Measurements from ENCODE around the gene BIRC6.
"Not testable (repeated sequence)": the region's sequence is repeated elsewhere in the genome, so short reads cannot be mapped to it uniquely, and the experiment has no call there.

The BIRC6 gene, protein sequence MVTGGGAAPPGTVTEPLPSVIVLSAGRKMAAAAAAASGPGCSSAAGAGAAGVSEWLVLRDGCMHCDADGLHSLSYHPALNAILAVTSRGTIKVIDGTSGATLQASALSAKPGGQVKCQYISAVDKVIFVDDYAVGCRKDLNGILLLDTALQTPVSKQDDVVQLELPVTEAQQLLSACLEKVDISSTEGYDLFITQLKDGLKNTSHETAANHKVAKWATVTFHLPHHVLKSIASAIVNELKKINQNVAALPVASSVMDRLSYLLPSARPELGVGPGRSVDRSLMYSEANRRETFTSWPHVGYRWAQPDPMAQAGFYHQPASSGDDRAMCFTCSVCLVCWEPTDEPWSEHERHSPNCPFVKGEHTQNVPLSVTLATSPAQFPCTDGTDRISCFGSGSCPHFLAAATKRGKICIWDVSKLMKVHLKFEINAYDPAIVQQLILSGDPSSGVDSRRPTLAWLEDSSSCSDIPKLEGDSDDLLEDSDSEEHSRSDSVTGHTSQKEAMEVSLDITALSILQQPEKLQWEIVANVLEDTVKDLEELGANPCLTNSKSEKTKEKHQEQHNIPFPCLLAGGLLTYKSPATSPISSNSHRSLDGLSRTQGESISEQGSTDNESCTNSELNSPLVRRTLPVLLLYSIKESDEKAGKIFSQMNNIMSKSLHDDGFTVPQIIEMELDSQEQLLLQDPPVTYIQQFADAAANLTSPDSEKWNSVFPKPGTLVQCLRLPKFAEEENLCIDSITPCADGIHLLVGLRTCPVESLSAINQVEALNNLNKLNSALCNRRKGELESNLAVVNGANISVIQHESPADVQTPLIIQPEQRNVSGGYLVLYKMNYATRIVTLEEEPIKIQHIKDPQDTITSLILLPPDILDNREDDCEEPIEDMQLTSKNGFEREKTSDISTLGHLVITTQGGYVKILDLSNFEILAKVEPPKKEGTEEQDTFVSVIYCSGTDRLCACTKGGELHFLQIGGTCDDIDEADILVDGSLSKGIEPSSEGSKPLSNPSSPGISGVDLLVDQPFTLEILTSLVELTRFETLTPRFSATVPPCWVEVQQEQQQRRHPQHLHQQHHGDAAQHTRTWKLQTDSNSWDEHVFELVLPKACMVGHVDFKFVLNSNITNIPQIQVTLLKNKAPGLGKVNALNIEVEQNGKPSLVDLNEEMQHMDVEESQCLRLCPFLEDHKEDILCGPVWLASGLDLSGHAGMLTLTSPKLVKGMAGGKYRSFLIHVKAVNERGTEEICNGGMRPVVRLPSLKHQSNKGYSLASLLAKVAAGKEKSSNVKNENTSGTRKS (N-terminal part only)

DNA sequence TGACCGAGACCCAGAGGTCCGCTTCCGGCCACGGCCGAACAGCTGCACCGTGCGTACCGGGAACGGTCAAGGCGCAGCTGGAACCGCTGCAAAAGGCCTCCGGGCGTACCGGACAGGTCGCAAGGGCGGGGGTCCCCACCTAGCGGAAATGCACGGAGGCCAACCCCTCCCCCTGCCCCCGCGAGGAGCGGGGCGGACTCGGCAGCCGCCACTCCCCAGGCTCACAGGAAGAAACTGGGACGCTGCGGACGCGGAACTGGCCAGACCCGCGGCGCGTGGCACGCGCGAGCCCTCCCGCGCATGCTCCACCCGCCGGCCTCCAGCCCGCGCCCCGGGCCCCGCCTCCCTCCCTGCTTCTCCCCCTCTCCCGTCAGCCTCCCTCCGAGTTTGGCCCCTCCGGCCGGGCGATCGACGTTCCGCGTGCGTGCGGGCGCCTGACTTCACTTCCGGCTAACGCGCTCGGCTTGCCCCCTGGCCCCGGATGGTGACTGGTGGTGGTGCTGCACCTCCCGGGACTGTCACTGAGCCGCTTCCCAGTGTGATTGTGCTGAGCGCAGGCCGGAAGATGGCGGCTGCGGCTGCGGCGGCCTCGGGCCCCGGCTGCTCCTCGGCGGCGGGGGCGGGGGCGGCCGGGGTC lies at the start of gene BIRC6:
Gene BIRC6 (plus strand): TSS at position 343 of the 637 bp plus-strand sequence. CDS start 139 bp downstream, at position 482.
- DNase-seq: peak; percentile 99

GRCh38 chr2:32310577-32310976 lies 46.2 kb upstream of the BIRC6 start:
- no peak for DNase-seq

GRCh38 chr2:32314886-32315285 lies 41.9 kb upstream of the BIRC6 start:
- DNase-seq: no peak

GRCh38 chr2:32328679-32329078 lies 28.1 kb upstream of the BIRC6 start:
- not testable (repeated sequence) for DNase-seq

GRCh38 chr2:32329180-32329980 lies 27.4 kb upstream of the BIRC6 start:
- DNase-seq: not testable (repeated sequence)

GRCh38 chr2:32330136-32330535 lies 26.7 kb upstream of the BIRC6 start:
- no peak for DNase-seq

GRCh38 chr2:32342801-32343200 lies 14.0 kb upstream of the BIRC6 start:
- DNase-seq: peak; percentile 34

DNA sequence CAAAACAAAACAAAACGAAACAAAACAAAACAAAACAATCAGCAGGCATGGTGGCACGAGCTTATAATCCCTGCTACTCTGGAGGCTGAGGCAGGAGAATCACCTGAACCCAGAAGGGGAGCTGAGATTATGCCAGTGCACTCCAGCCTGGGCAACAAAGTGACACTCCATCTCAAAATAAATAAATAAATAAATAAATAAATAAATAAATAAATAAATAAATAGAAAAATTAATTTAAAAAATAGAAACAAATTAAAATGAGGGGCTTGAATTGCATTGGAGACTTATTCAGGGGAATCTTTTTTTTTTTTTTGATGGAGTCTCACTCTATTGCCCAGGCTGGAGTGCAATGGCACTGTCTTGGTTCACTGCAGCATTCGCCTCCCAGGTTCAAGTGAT lies 6.0 kb upstream of the BIRC6 start:
- DNase-seq: not testable (repeated sequence)

- DNase-seq: no peak
Measured at GRCh38 chr2:32355976-32356680, 695 bp upstream of the BIRC6 start.

DNA sequence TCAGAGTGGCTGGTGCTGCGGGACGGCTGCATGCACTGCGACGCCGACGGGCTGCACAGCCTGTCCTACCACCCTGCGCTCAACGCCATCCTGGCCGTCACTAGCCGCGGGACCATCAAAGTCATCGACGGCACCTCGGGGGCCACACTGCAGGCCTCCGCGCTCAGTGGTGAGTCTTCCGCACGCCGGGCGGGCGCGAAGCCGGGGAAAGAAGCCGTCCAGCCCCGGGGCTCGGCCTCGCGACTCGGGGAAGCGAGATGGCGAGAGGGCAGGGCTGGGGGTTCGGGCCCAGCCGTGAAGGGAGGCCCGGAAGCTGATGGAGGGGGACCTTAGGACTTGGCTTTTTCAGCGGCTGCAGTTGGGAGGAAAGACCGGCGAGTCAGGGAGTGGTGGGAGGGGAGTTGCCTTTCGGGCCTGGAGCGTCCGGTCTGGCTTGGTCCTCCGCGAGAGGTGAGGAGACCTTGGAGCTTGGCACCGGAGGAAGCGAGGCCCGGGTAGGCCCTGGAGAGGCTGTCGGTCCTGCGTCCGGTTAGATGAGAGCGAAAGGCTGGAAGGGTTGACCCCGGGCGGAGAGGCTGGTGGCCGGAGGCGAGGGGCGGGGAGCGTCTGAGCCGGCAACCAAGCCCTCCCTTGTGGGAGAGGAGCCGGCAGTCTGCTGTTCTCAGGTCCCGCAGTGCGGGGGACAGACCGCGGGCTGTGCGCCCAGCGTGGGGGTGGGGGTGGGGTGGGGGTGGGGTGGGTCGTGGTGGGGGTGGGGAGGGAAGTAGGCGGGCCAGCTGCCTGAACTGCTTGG lies 691 bp downstream of the BIRC6 start:
- DNase-seq: peak; percentile 61

GRCh38 chr2:32358111-32358482 lies 1.3 kb downstream of the BIRC6 start:
- no peak for DNase-seq

GRCh38 chr2:32360416-32360815 lies 3.6 kb downstream of the BIRC6 start:
- no peak for DNase-seq

GRCh38 chr2:32362997-32363396 lies 6.2 kb downstream of the BIRC6 start:
- DNase-seq: not testable (repeated sequence)

DNA sequence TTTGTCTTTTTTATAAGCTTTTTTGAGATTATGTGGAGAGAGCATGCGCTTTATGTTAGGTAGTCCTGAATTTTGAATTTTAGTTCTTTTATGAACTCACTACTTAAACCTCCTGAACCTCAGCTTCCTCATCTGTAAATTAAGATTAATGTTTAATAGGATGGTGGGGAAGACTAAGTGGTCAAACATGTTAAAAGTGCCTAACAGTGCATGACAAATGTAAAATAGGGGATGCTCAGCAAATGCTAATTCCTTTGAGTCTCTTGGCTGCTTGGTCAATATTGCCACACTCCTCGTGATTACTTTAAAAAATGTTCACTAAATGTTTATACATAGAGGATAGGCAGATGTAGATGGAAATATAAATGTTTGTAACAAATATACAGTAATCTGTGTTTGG lies 6.8 kb downstream of the BIRC6 start:
- no peak for DNase-seq

GRCh38 chr2:32364290-32364689 lies 7.5 kb downstream of the BIRC6 start:
- DNase-seq: not testable (repeated sequence)

DNA sequence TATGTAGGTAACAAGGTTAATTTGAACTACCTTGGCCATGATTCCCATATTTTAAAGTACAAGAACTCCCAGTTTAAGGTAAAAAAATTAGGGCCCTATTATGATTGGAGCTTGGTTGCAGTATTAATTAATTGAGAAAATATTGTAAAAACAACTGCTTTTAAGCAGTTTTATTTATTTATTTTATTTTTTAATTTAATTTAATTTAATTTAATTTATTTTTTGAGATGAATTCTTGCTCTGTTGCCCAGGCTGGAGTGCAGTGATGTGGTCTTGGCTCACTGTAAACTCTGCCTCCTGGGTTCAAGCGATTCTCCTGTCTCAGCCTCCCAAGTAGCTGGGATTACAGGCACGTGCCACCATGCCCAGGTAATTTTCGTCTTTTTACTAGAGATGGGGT lies 8.9 kb downstream of the BIRC6 start:
- DNase-seq: not testable (repeated sequence)

DNA sequence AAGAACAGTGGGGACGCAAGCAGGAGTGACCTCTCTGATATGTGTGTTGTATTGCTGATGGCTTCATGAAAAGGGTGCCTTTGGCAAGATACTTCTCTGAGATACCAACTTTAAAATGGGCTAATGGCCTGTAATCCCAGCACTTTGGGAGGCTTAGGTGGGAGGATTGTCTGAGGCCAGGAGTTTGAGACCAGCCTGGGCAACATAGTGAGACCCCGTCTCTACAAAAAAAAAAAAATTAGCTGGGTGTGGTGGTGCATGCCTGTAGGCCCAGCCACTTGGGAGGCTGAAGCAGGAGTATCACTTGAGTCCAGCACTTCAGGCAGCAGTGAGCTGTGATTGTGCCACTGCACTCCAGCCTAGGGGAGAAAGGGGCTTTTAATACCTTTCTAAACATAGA lies 9.8 kb downstream of the BIRC6 start:
- no peak for DNase-seq

DNA sequence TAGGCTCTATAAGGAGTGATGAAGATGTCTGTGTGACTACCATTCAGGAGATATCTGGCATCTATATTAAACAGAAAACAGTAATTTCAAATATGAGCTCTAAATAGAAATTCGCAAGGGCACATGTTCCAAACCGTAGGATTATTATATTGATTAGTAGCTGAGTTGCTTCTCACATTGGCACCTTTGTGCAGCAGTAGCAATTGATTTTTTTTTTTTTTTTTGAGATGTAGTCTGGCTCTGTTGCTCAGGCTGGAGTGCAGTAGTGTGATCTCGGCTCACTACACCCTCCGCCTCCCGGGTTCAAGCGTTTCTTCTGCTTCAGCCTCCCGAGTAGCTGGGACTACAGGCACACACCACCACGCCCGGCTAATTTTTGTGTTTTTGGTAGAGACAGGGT lies 12.4 kb downstream of the BIRC6 start:
- DNase-seq: no peak

- DNase-seq: not testable (repeated sequence)
Measured at GRCh38 chr2:32370942-32371341, 14.1 kb downstream of the BIRC6 start.
